ENCODE results near the gene CLDN16.

DNA sequence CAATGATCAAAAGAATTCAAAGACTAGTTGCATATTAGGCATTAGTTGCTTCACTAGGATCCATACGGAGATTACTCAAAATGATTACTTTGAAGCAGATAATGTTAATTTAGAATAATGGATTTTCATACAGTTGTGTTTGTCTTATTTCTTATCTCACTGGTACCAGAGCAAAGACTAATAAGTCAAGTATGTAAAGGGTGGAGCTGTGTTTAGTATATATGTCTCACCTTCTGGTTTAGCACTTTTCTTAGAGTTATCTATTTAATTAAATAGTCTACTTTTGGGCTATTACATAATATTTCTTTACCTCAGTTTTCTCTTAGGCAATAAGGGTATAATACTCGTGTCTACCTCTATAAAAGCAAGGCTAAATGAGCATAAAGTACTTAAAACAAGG, 42.9 kb downstream of the CLDN16 start:
- TF ChIP-seq, protein P1, sequence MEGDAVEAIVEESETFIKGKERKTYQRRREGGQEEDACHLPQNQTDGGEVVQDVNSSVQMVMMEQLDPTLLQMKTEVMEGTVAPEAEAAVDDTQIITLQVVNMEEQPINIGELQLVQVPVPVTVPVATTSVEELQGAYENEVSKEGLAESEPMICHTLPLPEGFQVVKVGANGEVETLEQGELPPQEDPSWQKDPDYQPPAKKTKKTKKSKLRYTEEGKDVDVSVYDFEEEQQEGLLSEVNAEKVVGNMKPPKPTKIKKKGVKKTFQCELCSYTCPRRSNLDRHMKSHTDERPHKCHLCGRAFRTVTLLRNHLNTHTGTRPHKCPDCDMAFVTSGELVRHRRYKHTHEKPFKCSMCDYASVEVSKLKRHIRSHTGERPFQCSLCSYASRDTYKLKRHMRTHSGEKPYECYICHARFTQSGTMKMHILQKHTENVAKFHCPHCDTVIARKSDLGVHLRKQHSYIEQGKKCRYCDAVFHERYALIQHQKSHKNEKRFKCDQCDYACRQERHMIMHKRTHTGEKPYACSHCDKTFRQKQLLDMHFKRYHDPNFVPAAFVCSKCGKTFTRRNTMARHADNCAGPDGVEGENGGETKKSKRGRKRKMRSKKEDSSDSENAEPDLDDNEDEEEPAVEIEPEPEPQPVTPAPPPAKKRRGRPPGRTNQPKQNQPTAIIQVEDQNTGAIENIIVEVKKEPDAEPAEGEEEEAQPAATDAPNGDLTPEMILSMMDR (IDR thresholded peaks at IDR 0.05), result no peak
- TF ChIP-seq POLR2AphosphoS5 (IDR thresholded peaks at IDR 0.05), result no peak

Measured in breast epithelium (tissue), 3 donors.